Lower leg skin (tissue), 3 donors: ENCODE data around the gene CLK2.

ENCODE experiments used
- CTCF ChIP-seq, 3 donors: fragments of 450-650 bp; IDR thresholded peaks; one replicate each; pipeline ENCODE4 v1.5.1; 2016; ENCODE audit warnings: antibody characterized with exemption in 3 of 3, mild to moderate bottlenecking in 3 of 3, moderate library complexity in 2 of 3
- POLR2A ChIP-seq, 2 donors: fragments of 450-650 bp; IDR thresholded peaks; one replicate each; pipeline ENCODE4 v1.6.1; 2016 to 2017; ENCODE audit warnings: antibody characterized with exemption in 2 of 2, mild to moderate bottlenecking in 1 of 2, moderate library complexity in 1 of 2

DNA sequence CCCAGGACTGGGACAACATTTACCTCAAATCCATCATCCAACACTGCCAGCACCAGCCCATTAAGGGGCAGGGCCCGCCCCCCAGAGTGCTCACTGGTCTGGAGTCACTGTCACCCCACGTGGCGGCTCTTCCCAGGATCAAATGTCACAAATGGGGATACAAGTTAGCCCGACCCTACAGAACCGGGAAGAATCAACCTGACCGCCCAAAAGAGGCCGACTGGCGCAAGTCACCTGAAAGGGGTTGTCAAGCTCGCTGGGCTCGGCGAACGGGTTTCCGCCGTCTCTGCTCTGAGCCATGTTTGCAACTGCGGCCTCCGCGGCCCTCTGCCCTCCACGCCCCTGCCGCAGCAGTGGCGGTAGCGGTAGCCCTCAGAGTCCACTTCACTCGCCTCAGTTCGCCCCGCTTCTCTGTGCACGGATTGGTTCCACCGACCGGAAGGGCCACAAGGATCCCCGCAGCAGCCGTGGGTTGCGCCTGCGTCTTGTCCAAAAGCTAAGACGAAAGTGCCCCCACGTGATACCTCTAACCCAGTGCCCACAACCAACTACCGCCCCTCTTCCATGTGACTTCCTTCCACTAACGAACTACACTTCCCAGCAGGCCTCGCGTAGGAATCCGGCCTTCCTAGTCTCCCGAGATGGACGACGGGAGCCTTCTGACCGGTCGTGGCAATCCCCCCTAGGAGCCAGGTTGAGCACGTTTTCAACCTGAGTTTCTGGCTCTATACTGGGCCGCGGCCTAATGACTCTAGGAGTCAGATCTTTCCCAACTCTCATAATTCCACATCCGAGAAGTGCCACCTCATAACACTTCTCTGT, 11.2 kb downstream of the CLK2 start, which contains the start of gene SCAMP3:
- TF ChIP-seq CTCF (IDR thresholded peaks at IDR 0.05): no peak
- no peak for TF ChIP-seq POLR2A (IDR thresholded peaks at IDR 0.05)
